ENCODE data around the gene CYRIA. TPM values are rescaled to one million over a fixed set of nuclear protein-coding genes. Genes with fewer than 3 reads are reported as not detected.

Gene CYRIA
- polyA plus RNA-seq, 2 of the 4 experiments (the other 2 are of a cell fraction), result 0.01 to 0.08 TPM

DNA sequence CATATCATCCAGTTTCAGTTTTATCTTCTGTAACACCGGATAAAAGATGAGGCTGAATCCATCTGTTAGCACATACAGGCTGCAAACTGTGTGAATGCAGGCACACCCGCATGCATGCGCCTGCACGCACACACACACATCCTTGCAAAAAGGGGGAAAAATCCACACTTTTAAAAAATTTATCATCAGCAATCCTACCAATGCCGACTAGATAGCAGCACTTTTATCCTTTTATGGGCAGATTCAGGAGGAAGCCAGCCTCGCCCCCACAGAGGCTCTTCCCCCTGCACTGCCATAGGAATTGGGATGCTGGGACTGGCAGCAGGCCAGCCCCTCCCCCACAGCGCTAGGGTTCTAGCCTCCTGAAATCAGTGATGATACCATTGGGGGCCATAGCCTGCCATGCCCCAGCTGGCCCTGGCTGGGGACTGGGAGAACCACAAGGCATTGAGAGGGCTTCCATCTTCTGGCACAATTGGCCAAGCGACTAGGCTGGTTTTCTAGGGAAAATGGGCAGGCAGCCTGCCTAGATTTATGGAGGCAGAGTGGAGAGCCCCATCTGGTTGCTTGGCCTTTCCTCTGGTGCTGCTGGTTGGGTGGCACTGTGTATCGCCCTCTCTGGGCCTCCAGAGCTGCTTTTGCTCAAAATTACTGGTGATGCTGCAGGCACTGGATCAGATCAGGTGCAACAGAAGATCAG is 25.5 kb downstream of the CYRIA start:
- H3K4me3 ChIP-seq, result no peak overlapping the region
- no peak for FAIRE-seq
- no peak for ATAC-seq
- no peak overlapping the region for H3K27ac ChIP-seq
- H3K4me2 ChIP-seq, result no peak overlapping the region
- DNase-seq (ENCODE audit: low read depth in 1 of 2, low spot score in 1 of 2), result no peak
- POLR2A ChIA-PET, result no interaction called here
- TF ChIP-seq MAZ (IDR thresholded peaks at IDR 0.05; ENCODE audit: borderline replicate concordance, low read depth, low read length) (no peak), CHD2 (IDR thresholded peaks at IDR 0.05; ENCODE audit: low read length, partially characterized antibody) (no peak), JUNB (IDR thresholded peaks at IDR 0.05) (no peak), HEYL (CRISPR knock-in tag; IDR thresholded peaks at IDR 0.05) (no peak), RAD21 (conservative IDR thresholded peaks at IDR 0.05 in 1 of 2, IDR thresholded peaks at IDR 0.05 in 1 of 2) (no peak), RFX5 (IDR thresholded peaks at IDR 0.05) (no peak), NR3C1 (IDR thresholded peaks at IDR 0.05) (no peak), CEBPB (IDR thresholded peaks at IDR 0.05) (no peak), FOSL2 (IDR thresholded peaks at IDR 0.05) (no peak), FOSL2 (CRISPR knock-in tag; IDR thresholded peaks at IDR 0.05) (no peak), EHF (CRISPR knock-in tag; IDR thresholded peaks at IDR 0.05) (no peak), SREBF2 (IDR thresholded peaks at IDR 0.05) (no peak), JUN (IDR thresholded peaks at IDR 0.05) (no peak), ZSCAN20 (CRISPR knock-in tag; IDR thresholded peaks at IDR 0.05) (no peak), RCOR1 (IDR thresholded peaks at IDR 0.05; ENCODE audit: low read depth, low read length) (no peak)
- TF ChIP-seq, protein P1, sequence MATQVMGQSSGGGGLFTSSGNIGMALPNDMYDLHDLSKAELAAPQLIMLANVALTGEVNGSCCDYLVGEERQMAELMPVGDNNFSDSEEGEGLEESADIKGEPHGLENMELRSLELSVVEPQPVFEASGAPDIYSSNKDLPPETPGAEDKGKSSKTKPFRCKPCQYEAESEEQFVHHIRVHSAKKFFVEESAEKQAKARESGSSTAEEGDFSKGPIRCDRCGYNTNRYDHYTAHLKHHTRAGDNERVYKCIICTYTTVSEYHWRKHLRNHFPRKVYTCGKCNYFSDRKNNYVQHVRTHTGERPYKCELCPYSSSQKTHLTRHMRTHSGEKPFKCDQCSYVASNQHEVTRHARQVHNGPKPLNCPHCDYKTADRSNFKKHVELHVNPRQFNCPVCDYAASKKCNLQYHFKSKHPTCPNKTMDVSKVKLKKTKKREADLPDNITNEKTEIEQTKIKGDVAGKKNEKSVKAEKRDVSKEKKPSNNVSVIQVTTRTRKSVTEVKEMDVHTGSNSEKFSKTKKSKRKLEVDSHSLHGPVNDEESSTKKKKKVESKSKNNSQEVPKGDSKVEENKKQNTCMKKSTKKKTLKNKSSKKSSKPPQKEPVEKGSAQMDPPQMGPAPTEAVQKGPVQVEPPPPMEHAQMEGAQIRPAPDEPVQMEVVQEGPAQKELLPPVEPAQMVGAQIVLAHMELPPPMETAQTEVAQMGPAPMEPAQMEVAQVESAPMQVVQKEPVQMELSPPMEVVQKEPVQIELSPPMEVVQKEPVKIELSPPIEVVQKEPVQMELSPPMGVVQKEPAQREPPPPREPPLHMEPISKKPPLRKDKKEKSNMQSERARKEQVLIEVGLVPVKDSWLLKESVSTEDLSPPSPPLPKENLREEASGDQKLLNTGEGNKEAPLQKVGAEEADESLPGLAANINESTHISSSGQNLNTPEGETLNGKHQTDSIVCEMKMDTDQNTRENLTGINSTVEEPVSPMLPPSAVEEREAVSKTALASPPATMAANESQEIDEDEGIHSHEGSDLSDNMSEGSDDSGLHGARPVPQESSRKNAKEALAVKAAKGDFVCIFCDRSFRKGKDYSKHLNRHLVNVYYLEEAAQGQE (IDR thresholded peaks at IDR 0.05), result no peak
- TF ChIP-seq, protein P2, sequence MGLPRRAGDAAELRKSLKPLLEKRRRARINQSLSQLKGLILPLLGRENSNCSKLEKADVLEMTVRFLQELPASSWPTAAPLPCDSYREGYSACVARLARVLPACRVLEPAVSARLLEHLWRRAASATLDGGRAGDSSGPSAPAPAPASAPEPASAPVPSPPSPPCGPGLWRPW (IDR thresholded peaks at IDR 0.05), result no peak
- no peaks in the 10 kb centered on the region for H3K9me3 ChIP-seq
- WGBS (ENCODE audit: missing lambda C conversion rate), result 54% methylated on average over 8 of the region's 9 CpGs
- no peaks in the 10 kb centered on the region for H3K4me1 ChIP-seq
- CTCF ChIA-PET, result interaction anchor here (1.2 to 1.9 kb wide), 2 partner anchors 11 to 31 kb away, joined by 3 to 4 read pairs; no protein-coding TSS in a partner anchor

DNA sequence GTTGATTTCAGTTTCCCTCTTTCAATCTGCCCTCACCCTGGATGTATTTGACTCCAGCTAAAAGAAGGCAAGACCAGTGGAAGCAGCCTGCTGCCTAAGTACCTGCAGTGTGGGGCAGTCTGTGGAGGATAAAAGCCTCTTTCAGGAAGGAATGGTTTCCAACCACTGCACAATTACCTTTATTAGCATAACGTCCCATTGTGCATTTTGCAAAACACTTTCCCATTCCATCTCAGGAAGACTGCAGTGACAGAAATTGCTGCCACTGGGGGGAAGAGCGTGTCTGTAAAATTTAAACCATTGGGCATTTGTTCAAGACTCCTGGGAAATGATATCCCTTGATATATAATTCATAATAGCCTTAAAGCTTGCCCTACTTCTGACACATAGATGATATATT is 26.2 kb downstream of the CYRIA start:
- WGBS (ENCODE audit: missing lambda C conversion rate), result 29% methylated on average over 2 of the region's 2 CpGs
- no peak for FAIRE-seq

More for the DNA sequence above, 26.2 kb downstream of the CYRIA start:
- no peak for ATAC-seq
- no peak for DNase-seq (ENCODE audit: low read depth in 1 of 2, low spot score in 1 of 2)
- ChIA-PET CTCF (interaction anchor here (1.2 to 1.9 kb wide), 2 partner anchors 12 to 30 kb away, joined by 3 to 4 read pairs; no protein-coding TSS in a partner anchor), POLR2A (no interaction called here)
- H3K9me3 ChIP-seq, result no peaks in the 10 kb centered on the region
- H3K4me2 ChIP-seq, result no peak overlapping the region
- no peak overlapping the region for H3K4me3 ChIP-seq
- TF ChIP-seq NPAS2 (CRISPR knock-in tag; IDR thresholded peaks at IDR 0.05; ENCODE audit: borderline replicate concordance) (no peak), FOSB (CRISPR knock-in tag; IDR thresholded peaks at IDR 0.05) (no peak), JUN (IDR thresholded peaks at IDR 0.05) (no peak), FOSL2 (IDR thresholded peaks at IDR 0.05) (no peak), FOSL2 (CRISPR knock-in tag; IDR thresholded peaks at IDR 0.05) (no peak), JUNB (IDR thresholded peaks at IDR 0.05) (no peak), ZC3H11A (IDR thresholded peaks at IDR 0.05) (no peak), CBX2 (IDR thresholded peaks at IDR 0.05; ENCODE audit: borderline replicate concordance, low read depth) (no peak), POLR2A (IDR thresholded peaks at IDR 0.05; ENCODE audit: low read length) (no peak), RCOR1 (IDR thresholded peaks at IDR 0.05; ENCODE audit: low read depth, low read length) (no peak)
- TF ChIP-seq, protein P3, sequence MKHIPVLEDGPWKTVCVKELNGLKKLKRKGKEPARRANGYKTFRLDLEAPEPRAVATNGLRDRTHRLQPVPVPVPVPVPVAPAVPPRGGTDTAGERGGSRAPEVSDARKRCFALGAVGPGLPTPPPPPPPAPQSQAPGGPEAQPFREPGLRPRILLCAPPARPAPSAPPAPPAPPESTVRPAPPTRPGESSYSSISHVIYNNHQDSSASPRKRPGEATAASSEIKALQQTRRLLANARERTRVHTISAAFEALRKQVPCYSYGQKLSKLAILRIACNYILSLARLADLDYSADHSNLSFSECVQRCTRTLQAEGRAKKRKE (CRISPR knock-in tag; IDR thresholded peaks at IDR 0.05; ENCODE audit: low read depth), result no peak
- no peaks in the 10 kb centered on the region for H3K4me1 ChIP-seq
- no peak overlapping the region for H3K27ac ChIP-seq
